ENCODE results near the gene HLA-DRB1.
"Not testable (repeated sequence)": the region's sequence is repeated elsewhere in the genome, so short reads cannot be mapped to it uniquely, and the experiment has no call there.

HLA-DRB1 gene

GRCh38 chr6:32609731-32610640 is 20.3 kb upstream of the HLA-DRB1 start:
- peak in 2 of 3 experiments; percentile 12 to 15 for DNase-seq (ENCODE audit: low read depth in 3 of 3)

DNA sequence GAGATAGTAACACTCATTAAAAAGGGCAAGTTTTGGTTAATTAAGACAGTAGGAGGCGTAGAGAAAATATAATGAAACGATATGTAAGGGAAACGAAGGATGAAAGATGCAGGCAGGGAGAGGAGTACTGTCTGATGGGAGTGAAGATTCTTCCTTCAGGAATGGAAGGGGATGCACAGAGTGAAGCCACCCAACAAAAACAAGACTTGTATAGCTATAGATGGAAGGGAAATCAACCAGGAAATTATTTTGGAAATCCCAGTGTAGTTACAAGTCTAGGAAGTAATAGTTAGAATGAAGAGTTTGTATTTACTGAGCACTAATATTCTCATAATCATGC is 19.7 kb upstream of the HLA-DRB1 start:
- DNase-seq (ENCODE audit: low read depth in 3 of 3): no peak

DNA sequence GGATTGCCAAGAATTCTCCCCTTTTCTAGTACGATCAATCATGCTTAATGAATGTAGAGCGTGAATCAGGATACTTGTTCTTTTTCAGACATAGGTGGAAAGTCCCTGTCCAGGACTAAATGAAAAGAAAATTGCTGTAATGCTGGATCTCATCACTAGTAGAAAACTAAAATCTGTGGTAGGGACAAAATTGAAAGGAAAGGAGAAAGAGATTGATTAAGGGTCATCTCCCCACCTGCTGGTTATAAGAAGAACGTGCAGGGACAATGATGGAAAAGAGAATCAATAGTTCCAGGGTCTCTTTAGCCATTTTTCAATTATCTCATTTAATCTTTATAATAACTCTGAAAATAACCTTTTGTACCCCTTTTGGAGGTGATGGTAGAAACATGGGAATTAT is 18.7 kb upstream of the HLA-DRB1 start:
- DNase-seq (ENCODE audit: low read depth in 3 of 3): no peak

- DNase-seq (ENCODE audit: low read depth in 3 of 3): no peak
Observed at GRCh38 chr6:32607988-32608298, 18.3 kb upstream of the HLA-DRB1 start.

- DNase-seq (ENCODE audit: low read depth in 3 of 3): no peak
Observed at GRCh38 chr6:32607263-32607987, 17.8 kb upstream of the HLA-DRB1 start.

DNA sequence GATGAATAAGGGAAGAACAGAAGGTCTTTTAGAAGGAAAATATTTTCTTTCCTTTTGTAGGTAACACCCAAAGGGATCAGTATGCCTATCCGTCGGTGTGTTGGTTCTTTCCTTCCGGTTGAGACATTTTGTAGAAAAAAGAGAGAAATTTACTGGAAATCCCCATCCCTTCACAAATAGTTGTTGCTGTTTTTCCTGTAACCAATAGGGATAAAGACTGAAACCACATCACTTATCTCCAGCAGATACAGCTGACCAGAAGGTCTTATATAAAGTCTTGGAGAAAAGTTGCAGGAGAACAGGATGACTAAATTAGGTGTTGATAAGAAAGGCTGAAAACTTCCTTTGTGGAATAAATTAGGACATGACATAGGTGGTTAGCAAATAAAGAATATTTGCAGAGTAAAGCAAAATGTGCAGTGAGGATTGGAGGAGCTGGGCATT is 14.8 kb upstream of the HLA-DRB1 start:
- no peak for DNase-seq (ENCODE audit: low read depth in 3 of 3)

GRCh38 chr6:32603888-32604287 is 14.2 kb upstream of the HLA-DRB1 start:
- no peak for DNase-seq (ENCODE audit: low read depth in 3 of 3)

DNA sequence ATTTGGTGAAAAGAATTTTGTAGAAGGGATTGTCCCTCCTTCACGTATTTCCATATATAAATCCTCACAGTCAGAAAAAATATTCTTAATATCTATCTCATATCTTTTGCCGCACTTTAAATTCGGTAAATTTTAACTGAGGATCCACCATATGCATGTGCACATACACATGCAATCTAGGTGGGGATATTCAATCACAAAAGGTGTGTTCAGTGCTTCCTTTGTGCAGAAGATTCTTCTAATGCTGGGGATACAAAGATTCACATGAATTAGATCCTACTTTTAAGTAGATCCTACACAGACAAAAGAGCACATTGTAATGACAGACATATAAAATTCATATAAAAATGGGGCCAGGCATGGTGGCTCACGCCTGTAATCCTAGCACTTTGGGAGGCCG is 13.6 kb upstream of the HLA-DRB1 start:
- DNase-seq (ENCODE audit: low read depth in 3 of 3): no peak

DNA sequence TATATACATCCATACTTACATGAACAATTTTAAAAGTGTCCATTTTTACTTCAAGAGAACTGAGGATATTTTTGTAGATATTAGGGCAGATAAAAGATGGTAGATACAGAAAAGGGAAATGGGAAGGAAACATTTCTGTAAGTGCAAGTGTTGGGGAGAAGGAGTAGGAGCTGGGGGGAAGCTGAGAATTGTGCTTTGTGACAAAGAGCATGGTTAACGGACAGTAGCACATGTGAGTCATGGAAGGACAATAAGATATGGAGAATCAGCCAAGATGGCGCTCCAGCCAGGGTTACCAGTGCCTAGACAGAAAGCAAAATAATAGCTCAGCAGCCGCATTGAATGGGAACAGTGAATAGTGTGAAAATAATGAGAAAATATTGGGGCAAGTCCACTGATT is 12.7 kb upstream of the HLA-DRB1 start:
- DNase-seq (ENCODE audit: low read depth in 3 of 3): no peak

GRCh38 chr6:32597024-32597423 is 7.4 kb upstream of the HLA-DRB1 start:
- DNase-seq (ENCODE audit: low read depth in 3 of 3): no peak

- not testable (repeated sequence) for DNase-seq (ENCODE audit: low read depth in 3 of 3)
Observed at GRCh38 chr6:32590713-32591112, 1.1 kb upstream of the HLA-DRB1 start.

- DNase-seq (ENCODE audit: low read depth in 3 of 3): no peak
Observed at GRCh38 chr6:32588156-32588555, 1.5 kb downstream of the HLA-DRB1 start.

DNA sequence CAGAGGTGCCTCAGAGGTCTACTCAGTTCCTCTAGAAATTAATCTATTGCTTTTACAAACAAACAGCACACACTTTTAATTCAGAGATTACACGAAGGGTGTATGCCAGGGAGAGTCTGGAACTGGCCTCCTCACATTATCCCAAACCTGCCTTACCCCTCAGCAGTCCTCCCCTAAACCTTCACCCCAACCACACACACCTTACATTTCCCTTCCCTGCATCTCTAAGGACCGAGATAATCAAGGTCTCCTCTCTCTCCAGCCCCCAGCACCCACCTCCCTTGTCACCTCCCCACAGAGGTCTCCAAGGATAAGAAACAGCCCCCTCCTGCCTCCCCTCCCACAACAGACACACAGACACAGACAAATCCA is 6.1 kb downstream of the HLA-DRB1 start:
- DNase-seq (ENCODE audit: low read depth in 3 of 3): no peak

GRCh38 chr6:32581315-32582095 is 8.1 kb downstream of the HLA-DRB1 start:
- DNase-seq (ENCODE audit: low read depth in 3 of 3): no peak

- no peak for DNase-seq (ENCODE audit: low read depth in 3 of 3)
Observed at GRCh38 chr6:32580593-32580992, 9.1 kb downstream of the HLA-DRB1 start.

DNA sequence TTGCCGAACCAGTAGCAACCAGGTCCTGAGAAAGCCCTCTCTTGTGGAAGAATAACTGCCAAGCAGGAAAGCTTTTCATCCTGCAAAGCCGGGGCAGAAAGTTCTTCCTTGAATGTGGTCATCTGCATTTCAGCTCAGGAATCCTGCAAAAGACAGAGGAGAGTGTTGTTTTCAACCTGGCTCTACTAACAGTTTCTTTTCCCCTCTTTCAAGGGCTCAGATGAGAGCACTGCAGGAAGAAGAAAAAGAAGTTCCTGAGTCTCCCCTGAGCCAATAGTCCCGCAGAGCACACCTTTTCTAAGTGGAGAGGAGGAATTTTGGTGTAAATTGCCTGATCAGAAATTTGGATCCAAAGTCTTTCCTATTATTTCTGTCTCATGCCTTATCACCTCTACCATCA is 10.7 kb downstream of the HLA-DRB1 start:
- no peak for DNase-seq (ENCODE audit: low read depth in 3 of 3)

GRCh38 chr6:32577493-32577892 is 12.2 kb downstream of the HLA-DRB1 start:
- not testable (repeated sequence) for DNase-seq (ENCODE audit: low read depth in 3 of 3)

DNA sequence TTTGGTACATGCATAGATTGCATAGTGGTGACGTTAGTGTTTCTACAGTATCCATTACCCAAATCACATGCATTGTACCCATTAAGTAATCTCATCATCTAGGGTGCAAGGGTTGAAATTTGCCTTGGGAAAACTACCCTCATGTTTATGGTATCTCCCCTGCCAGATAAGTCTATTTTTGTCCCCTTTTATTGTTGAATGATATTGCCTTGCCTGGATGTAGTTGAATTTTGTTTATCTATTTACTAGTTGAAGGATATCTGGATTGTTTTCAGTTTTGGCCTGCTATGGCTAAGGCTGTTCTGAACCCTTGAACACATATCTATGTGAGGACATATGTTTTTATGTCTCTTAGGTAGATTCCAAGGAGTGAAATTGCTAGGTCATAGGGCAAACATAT is 13.4 kb downstream of the HLA-DRB1 start:
- no peak for DNase-seq (ENCODE audit: low read depth in 3 of 3)

GRCh38 chr6:32570363-32570905 is 19.2 kb downstream of the HLA-DRB1 start:
- DNase-seq (ENCODE audit: low read depth in 3 of 3): no peak

- DNase-seq (ENCODE audit: low read depth in 3 of 3): no peak
Observed at GRCh38 chr6:32568561-32568960, 21.1 kb downstream of the HLA-DRB1 start.

- DNase-seq (ENCODE audit: low read depth in 3 of 3): no peak
Observed at GRCh38 chr6:32566957-32567356, 22.7 kb downstream of the HLA-DRB1 start.

DNA sequence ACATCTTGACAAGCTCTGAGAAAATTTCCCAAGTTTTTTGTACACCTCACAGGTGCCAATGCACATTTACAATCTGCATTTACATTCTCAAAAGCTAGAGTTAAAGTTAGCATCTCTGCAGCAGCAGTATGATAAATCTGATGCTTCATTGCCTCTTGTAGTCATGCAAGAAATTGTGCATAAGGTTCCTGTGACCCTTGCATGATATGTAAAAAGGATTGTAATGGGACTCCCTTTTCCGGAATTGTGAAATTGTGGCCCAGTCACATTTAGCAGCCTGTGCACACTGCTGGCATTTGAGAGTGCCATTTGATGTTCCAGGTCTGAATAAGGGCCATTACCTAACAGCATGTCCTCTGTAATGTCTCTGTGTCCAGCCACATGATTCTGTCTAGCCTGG is 24.1 kb downstream of the HLA-DRB1 start:
- no peak for DNase-seq (ENCODE audit: low read depth in 3 of 3)
